SK-N-SH treated with all-trans-retinoic acid at 6 μM for 48 hours (cell line): Measurements from ENCODE around the gene OR1I1.

Experiments
- BACH2 ChIP-seq: fragments of 250-450 bp; sonication (Bioruptor Pico); IDR thresholded peaks from 2 replicates; pipeline ENCODE4 v1.9.0; 2021; ENCODE audit warnings: mild to moderate bottlenecking, borderline replicate concordance
- ZC3H10 ChIP-seq: fragments of 250-450 bp; sonication (Bioruptor Pico); IDR thresholded peaks from 2 replicates; pipeline ENCODE4 v1.5.1; 2021; ENCODE audit warnings: mild to moderate bottlenecking, moderate library complexity

DNA sequence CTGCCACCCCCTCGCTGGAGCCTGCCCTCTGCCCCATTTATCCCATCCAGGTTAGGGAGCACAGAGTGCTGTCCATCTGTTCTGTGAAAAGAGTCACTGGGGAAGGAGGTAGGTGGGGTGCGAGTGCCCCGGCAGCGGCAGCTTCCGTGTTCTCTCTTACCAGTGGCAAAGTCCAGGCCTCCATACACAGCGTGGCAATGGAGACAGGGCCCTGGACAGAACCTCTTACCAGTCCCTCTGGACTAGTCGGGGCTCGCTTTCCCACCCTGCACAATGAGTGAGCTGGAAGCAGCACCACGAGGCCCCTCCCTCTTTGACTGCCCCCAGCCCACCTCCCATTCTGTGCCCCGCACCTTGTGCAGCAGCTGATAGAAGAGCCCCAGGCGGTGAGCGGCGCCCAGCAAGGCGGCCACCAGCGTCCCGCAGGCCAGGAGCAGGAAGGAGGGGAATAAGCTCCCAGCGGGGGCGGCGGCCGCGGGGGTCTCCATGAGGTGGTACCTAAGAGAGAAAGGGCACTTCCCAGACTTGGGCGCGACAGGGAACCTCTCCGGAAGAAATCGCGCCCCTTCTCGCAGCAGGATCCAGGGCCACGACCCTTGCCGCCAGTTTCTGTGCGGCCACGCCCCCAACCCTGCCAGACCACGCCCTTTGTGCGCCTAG lies 42.7 kb downstream of the OR1I1 start:
- TF ChIP-seq BACH2 (CRISPR knock-in tag) (no peak), ZC3H10 (CRISPR knock-in tag) (no peak)
